WERI-Rb-1 (cell line): ENCODE data around the gene MAD1L1.

Experiments
- DNase-seq: peaks from one replicate; pipeline ENCODE4 v3.0.0-alpha.2; 2020
- H3K27ac ChIP-seq: fragments of 250-450 bp; sonication (Bioruptor Pico); 2 replicates; pipeline ENCODE4 v1.5.1; 2020; ENCODE audit warnings: mild to moderate bottlenecking, moderate library complexity
- H3K27me3 ChIP-seq: fragments of 250-450 bp; sonication (Bioruptor Pico); 2 replicates; pipeline ENCODE4 v1.5.1; 2021; ENCODE audit warnings: mild to moderate bottlenecking, low read depth, moderate library complexity; ENCODE audit not compliant: insufficient read depth, severe bottlenecking
- H3K36me3 ChIP-seq: fragments of 250-450 bp; sonication (Bioruptor Pico); 2 replicates; pipeline ENCODE4 v1.5.1; 2020; ENCODE audit warnings: mild to moderate bottlenecking, moderate library complexity
- H3K4me3 ChIP-seq: 2 replicates; pipeline ENCODE4 v1.5.1; 2011; ENCODE audit warnings: low read depth, mild to moderate bottlenecking, control low read depth, low read length
- H3K9me3 ChIP-seq: fragments of 250-450 bp; sonication (Bioruptor Pico); 2 replicates; pipeline ENCODE4 v1.5.1; 2021; ENCODE audit warnings: mild to moderate bottlenecking, moderate library complexity; ENCODE audit not compliant: severe bottlenecking
- TF ChIP-seq, protein P1 (sequence below): IDR thresholded peaks from 2 replicates; pipeline ENCODE4 v1.5.1; 2011; ENCODE audit warnings: low read depth, mild to moderate bottlenecking, control low read depth, inconsistent platforms, low read length

The MAD1L1 gene

DNA sequence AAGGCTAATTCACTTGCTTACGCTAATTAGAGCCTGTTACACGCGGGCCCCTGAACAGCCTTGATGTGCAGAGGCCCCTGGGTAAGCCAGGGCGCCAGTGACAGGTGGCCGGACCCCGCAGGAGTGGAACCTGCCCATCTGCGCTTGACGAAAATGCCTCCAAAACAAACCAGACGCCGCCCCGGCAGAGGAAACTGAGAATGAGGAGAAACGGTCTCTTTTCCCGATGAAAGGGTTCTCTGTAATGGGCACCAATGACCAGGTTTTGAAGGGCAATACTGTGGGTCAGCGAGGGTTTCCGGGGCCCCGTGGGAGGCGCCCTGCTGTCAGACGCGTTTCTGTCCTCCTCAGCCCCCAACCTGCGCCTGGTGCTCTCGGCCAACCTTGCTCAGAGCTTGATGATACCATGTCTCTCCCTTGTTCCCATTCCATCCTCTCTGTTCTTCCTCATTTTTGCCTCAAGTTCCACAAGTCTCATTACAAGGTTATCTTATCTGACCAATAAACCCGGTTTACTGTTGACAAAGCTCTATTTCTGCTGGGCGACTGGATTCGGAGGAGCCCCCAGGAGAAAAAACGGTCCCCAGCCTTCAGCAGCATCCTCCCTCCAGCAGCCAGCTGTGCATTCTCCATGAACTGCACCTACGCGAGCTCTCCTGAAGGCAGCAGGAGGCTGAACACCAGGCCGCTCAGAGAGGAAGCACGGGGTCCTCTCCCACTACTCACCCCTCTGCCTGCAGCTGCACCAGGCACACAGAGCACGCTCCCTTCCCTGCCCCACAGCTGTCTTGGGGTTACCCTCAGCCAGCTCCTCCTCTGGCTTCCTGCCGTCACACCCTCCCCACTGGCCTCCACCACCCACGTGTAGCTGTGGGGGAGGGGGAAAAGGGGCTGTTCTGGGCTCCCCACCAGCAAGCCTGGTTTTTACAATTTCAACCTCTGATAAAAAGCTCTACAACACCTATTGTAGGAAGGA, 202.0 kb downstream of the MAD1L1 start:
- H3K4me3 ChIP-seq: no peak overlapping the region
- peaks cover 3% of the 10 kb centered on the region for H3K9me3 ChIP-seq
- no peaks in the 10 kb centered on the region for H3K27me3 ChIP-seq
- no peak for DNase-seq
- TF ChIP-seq, protein P1, sequence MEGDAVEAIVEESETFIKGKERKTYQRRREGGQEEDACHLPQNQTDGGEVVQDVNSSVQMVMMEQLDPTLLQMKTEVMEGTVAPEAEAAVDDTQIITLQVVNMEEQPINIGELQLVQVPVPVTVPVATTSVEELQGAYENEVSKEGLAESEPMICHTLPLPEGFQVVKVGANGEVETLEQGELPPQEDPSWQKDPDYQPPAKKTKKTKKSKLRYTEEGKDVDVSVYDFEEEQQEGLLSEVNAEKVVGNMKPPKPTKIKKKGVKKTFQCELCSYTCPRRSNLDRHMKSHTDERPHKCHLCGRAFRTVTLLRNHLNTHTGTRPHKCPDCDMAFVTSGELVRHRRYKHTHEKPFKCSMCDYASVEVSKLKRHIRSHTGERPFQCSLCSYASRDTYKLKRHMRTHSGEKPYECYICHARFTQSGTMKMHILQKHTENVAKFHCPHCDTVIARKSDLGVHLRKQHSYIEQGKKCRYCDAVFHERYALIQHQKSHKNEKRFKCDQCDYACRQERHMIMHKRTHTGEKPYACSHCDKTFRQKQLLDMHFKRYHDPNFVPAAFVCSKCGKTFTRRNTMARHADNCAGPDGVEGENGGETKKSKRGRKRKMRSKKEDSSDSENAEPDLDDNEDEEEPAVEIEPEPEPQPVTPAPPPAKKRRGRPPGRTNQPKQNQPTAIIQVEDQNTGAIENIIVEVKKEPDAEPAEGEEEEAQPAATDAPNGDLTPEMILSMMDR: no peak
- H3K27ac ChIP-seq: no peak overlapping the region
- no peaks in the 10 kb centered on the region for H3K36me3 ChIP-seq

- H3K27ac ChIP-seq: no peak overlapping the region
- H3K36me3 ChIP-seq: no peaks in the 10 kb centered on the region
- no peak for DNase-seq
- TF ChIP-seq, protein P1: no peak
- H3K9me3 ChIP-seq: peaks cover 10% of the 10 kb centered on the region
- no peak overlapping the region for H3K4me3 ChIP-seq
- H3K27me3 ChIP-seq: no peaks in the 10 kb centered on the region
Observed at GRCh38 chr7:2029936-2030335, 202.8 kb downstream of the MAD1L1 start.

GRCh38 chr7:2029211-2029905, 203.4 kb downstream of the MAD1L1 start:
- H3K9me3 ChIP-seq: peaks cover 13% of the 10 kb centered on the region
- H3K27me3 ChIP-seq: no peaks in the 10 kb centered on the region
- DNase-seq: no peak
- no peaks in the 10 kb centered on the region for H3K36me3 ChIP-seq
- H3K4me3 ChIP-seq: no peak overlapping the region
- H3K27ac ChIP-seq: no peak overlapping the region
- TF ChIP-seq, protein P1: no peak

- H3K9me3 ChIP-seq: peaks cover 13% of the 10 kb centered on the region
- DNase-seq: no peak
Observed at GRCh38 chr7:2028733-2029132, 204.0 kb downstream of the MAD1L1 start.

DNA sequence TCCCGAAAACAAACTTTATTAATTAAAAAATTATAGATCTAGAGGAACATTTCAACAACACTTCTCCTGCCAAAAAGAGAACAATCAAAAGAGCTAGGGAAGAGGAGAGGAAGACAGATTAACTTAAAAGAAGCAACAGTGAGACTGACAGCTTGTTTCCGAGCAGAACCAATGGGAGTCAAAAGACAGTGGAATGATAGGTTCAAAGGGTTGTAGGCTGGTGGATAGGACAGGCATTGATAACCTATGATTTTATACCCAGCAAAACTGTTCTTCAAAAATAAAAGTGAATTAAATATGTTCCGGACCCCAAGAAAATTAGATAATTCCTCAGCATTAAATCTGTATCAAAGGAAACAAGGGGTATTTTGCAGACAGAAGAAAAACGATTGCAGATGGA, 207.6 kb downstream of the MAD1L1 start:
- TF ChIP-seq, protein P1: no peak
- no peaks in the 10 kb centered on the region for H3K36me3 ChIP-seq
- H3K27ac ChIP-seq: no peak overlapping the region
- peaks cover 13% of the 10 kb centered on the region for H3K9me3 ChIP-seq
- no peak overlapping the region for H3K4me3 ChIP-seq
- H3K27me3 ChIP-seq: no peaks in the 10 kb centered on the region
- no peak for DNase-seq

More at GRCh38 chr7:2028733-2029132, 204.0 kb downstream of the MAD1L1 start:
- Histone ChIP-seq H3K4me3 (no peak overlapping the region), H3K27me3 (no peaks in the 10 kb centered on the region), H3K27ac (no peak overlapping the region), H3K36me3 (no peaks in the 10 kb centered on the region)
- TF ChIP-seq, protein P1: no peak
